HepG2 (cell line): ENCODE measurements around the gene COG8. TPM values are rescaled to one million over a fixed set of nuclear protein-coding genes. Genes with fewer than 3 reads are reported as not detected.

Experiments
- ARID4A ChIP-seq: sonication (generic); formaldehyde crosslinking; IDR thresholded peaks from 2 replicates; pipeline ENCODE4 v1.5.0; 2020; ENCODE audit warnings: mild to moderate bottlenecking, missing genetic modification reagents, borderline replicate concordance
- ERF ChIP-seq: IDR thresholded peaks from 2 replicates; pipeline ENCODE4 v1.6.1; 2018; ENCODE audit warnings: missing biosample characterization, missing genetic modification reagents
- GFI1 ChIP-seq: sonication (generic); formaldehyde crosslinking; IDR thresholded peaks from 2 replicates; pipeline ENCODE4 v1.5.0; 2020; ENCODE audit warnings: missing genetic modification reagents, mild to moderate bottlenecking, borderline replicate concordance
- HBP1 ChIP-seq: IDR thresholded peaks from 2 replicates; pipeline ENCODE4 v1.6.1; 2016; ENCODE audit warnings: low read depth, control low read depth
- HOXA9 ChIP-seq: sonication (generic); formaldehyde crosslinking; IDR thresholded peaks from 2 replicates; pipeline ENCODE4 v1.8.1; 2022; ENCODE audit warnings: missing genetic modification reagents, mild to moderate bottlenecking, moderate library complexity, borderline replicate concordance
- RERE ChIP-seq: IDR thresholded peaks from 2 replicates; pipeline ENCODE4 v1.6.1; 2016; ENCODE audit warnings: low read depth, missing genetic modification reagents, missing compliant biosample characterization
- TAF1 ChIP-seq: sonication (generic); formaldehyde crosslinking; IDR thresholded peaks from 2 replicates; pipeline ENCODE4 v1.4.0; 2020; ENCODE audit warnings: missing genetic modification reagents
- ZBTB46 ChIP-seq: sonication (generic); formaldehyde crosslinking; IDR thresholded peaks from 2 replicates; pipeline ENCODE4 v1.4.0; 2020; ENCODE audit warnings: mild to moderate bottlenecking, missing genetic modification reagents, borderline replicate concordance
- ZFP36L1 ChIP-seq: sonication (generic); formaldehyde crosslinking; IDR thresholded peaks from 2 replicates; pipeline ENCODE4 v1.8.0; 2022; ENCODE audit warnings: mild to moderate bottlenecking, missing genetic modification reagents, moderate library complexity
- ZNF180 ChIP-seq: sonication (generic); formaldehyde crosslinking; IDR thresholded peaks from 2 replicates; pipeline ENCODE4 v1.4.0; 2020; ENCODE audit warnings: low read depth, missing genetic modification reagents, borderline replicate concordance
- ZNF781 ChIP-seq: sonication (generic); formaldehyde crosslinking; IDR thresholded peaks from 2 replicates; pipeline ENCODE4 v1.5.1; 2020; ENCODE audit warnings: borderline replicate concordance, mild to moderate bottlenecking, missing genetic modification reagents; ENCODE audit errors: not compliant biosample characterization
- ZSCAN5A ChIP-seq: sonication (generic); formaldehyde crosslinking; IDR thresholded peaks from 2 replicates; pipeline ENCODE4 v1.8.0; 2022; ENCODE audit warnings: mild to moderate bottlenecking, missing genetic modification reagents, borderline replicate concordance
- polyA plus RNA-seq, 8 experiments: library from polyadenylated mRNA; depleted of rRNA in 3 of 8; stranded (reverse) in 7 of 8; unstranded in 1 of 8; fragments of >200 nt; fragmentation: Illumina TruSeq in 4 of 8; extraction: Trizol in 4 of 8; gene quantifications; 2 replicates each; pipeline versions ENCODE4 v1.2.1 to v1.2.3, GENCODE V29; 2011 to 2016; ENCODE audit warnings: low read depth in 4 of 8, missing spikeins in 1 of 8, mixed read lengths in 1 of 8; ENCODE audit not compliant: insufficient read depth in 1 of 8
- total RNA-seq, 5 experiments: library from RNA; depleted of rRNA; stranded (reverse); fragments of >200 nt; fragmentation: Illumina TruSeq; extraction: Trizol; gene quantifications; 2 replicates each; pipeline ENCODE4 v1.2.3, GENCODE V29; 2016; ENCODE audit warnings: low read depth in 1 of 5

The COG8 gene
- total and polyA plus RNA-seq, 2 of the 13 experiments (the other 11 are each of a cell fraction or from before 2014, with no cell fraction given) = 45.5 to 52.1 TPM

- TF ChIP-seq ZFP36L1 (CRISPR knock-in tag) (0 out of 2 replicates have a peak, but pooled peaks have one; percentile 17), ZNF180 (no peak), TAF1 (CRISPR knock-in tag) (no peak; the same call in 1 of the 2 replicates), ZBTB46 (CRISPR knock-in tag) (no peak), ZSCAN5A (CRISPR knock-in tag) (peak; percentile 49; the same call in 1 of the 2 replicates), ZNF781 (CRISPR knock-in tag) (peak; percentile 45), GFI1 (0 out of 2 replicates have a peak, but pooled peaks have one; percentile 34), ERF (CRISPR knock-in tag) (peak; percentile 77), HOXA9 (CRISPR knock-in tag) (no peak), HBP1 (CRISPR knock-in tag) (0 out of 2 replicates have a peak, but pooled peaks have one; percentile 36), ARID4A (CRISPR knock-in tag) (peak; percentile 86), RERE (0 out of 2 replicates have a peak, but pooled peaks have one; percentile 13)
Measured at GRCh38 chr16:69326172-69326873, 13.0 kb downstream of the COG8 start (continued).
